Fibroblast of skin of abdomen (primary cell): ENCODE data around the gene NT5DC4.

Experiments
- DNase-seq: peaks from one replicate; pipeline ENCODE4 v3.0.0-alpha.2; 2013

Gene NT5DC4

DNA sequence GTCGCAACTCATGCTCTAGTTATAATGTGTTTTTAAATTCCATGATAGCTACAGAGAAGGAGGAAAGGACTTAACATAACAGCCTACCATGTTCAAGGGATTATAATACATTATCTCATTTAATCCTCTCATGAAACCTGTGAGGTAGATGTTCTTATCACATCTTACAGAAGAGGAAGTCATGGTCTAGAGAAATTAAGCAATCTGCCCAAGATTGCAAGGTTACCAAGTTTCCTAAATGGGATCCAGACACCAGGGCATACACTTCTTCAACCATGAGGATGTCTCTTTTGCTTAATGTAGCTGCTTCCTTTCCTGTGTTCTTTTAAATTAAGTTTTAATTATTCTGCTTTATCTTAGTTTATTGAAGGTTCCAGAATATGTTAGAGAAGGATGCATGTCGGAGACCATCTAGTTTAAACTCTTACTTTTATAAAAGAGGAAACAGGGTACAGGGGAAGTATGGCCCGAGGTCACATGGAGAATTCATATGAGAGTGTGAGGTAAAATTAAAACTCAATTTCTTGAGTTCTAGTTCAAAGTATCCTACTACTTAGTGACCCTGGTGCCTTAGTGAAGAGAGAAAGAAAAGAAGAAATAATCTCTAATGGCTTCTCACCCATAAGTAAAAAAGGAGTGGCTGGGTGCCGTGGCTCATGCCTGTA lies 67.0 kb downstream of the NT5DC4 start:
- DNase-seq: no peak

DNA sequence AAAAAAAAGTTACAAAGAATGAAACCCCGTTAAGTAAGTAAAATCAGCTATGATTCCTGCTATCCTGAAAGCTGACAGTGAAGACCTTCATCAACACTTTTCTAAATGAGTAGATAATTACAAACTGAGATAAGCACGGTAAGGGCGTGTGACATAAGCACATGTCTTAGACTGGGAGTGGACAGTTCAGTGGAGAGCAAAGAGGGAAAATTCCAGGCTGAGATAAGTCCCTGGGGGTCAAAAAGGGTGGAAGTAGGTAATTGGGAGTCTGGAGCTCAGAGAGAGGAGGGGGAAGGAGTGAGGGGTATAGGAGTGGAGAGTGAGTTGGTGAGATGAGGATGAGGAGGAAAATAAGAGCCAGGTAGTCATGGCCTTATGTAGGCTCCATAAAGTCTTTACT lies 67.8 kb downstream of the NT5DC4 start:
- no peak for DNase-seq
